Prostate gland (tissue), 2 donors: ENCODE results near the gene PDE4D. TPM values are rescaled to one million over a fixed set of nuclear protein-coding genes. Genes with fewer than 3 reads are reported as not detected.

ENCODE experiments used
- DNase-seq: peaks from one replicate; pipeline ENCODE4 v3.0.0-alpha.2; 2019; ENCODE audit warnings: low spot score
- H3K27ac ChIP-seq, 2 donors: fragments of 200-600 bp; sonication (generic); 2 replicates each; pipeline ENCODE4 v1.5.1; 2017 to 2019
- H3K27me3 ChIP-seq: fragments of 200-600 bp; sonication (generic); replicated peaks from 2 replicates; pipeline ENCODE4 v1.5.1; 2019; ENCODE audit not compliant: insufficient read depth
- H3K36me3 ChIP-seq, 2 donors: fragments of 200-600 bp; sonication (generic); 1 replicate in 1 of 2; 2 replicates in 1 of 2; pipeline versions ENCODE4 v1.5.1 to v1.8.1; 2017 to 2019
- H3K4me1 ChIP-seq: fragments of 200-600 bp; sonication (generic); replicated peaks from 2 replicates; pipeline ENCODE4 v1.5.1; 2019
- H3K4me3 ChIP-seq, 2 donors: fragments of 200-600 bp; sonication (generic); 2 replicates each; pipeline ENCODE4 v1.5.1; 2017 to 2019
- H3K9me3 ChIP-seq: fragments of 200-600 bp; sonication (generic); 2 replicates; pipeline ENCODE4 v1.5.1; 2017
- CTCF ChIP-seq, 4 experiments: fragments of 200-600 bp in 2 of 4; fragments of 450-650 bp in 2 of 4; sonication (generic) in 2 of 4; IDR thresholded peaks; 1 replicate in 3 of 4; 2 replicates in 1 of 4; pipeline ENCODE4 v1.5.1; 2016 to 2019; ENCODE audit warnings: antibody characterized with exemption in 4 of 4, mild to moderate bottlenecking in 2 of 4, moderate library complexity in 2 of 4
- POLR2A ChIP-seq: fragments of 450-650 bp; IDR thresholded peaks from one replicate; pipeline ENCODE4 v1.6.1; 2016; ENCODE audit warnings: antibody characterized with exemption, mild to moderate bottlenecking
- POLR2AphosphoS5 ChIP-seq: sonication (generic); formaldehyde crosslinking; IDR thresholded peaks from one replicate; pipeline ENCODE4 v1.6.1; 2017; ENCODE audit warnings: antibody characterized with exemption
- WGBS: methylation state at CpG from one replicate; pipeline ENCODE4 v1.1.5; 2018; 5-methylcytosine and 5-hydroxymethylcytosine counted together
- intact Hi-C: fragments of 100-400 bp; cut with DNase I; formaldehyde crosslinking; loops from one replicate; pipeline ENCODE4 v1.14.2; 2022
- total RNA-seq, 2 donors: library from RNA; depleted of rRNA; stranded (reverse); fragments of >200 nt; gene quantifications; one replicate each; pipeline ENCODE4 v1.1.0, GENCODE V29; 2016

Gene PDE4D
- total RNA-seq, 2 donors from 2014 or later, result 64.2 to 75.6 TPM

- no peak for DNase-seq
- intact Hi-C loops, result loop anchor here (10.0 kb wide), 1 partner anchor 482 kb away; no protein-coding TSS in a partner anchor
- H3K4me3 ChIP-seq, result no peak overlapping the region
- H3K4me1 ChIP-seq, result no peaks in the 10 kb centered on the region
- no peak overlapping the region for H3K27ac ChIP-seq
- no peaks in the 10 kb centered on the region for H3K9me3 ChIP-seq
- 91% methylated on average over 3 of the region's 3 CpGs for WGBS
- no peaks in the 10 kb centered on the region for H3K36me3 ChIP-seq
- H3K27me3 ChIP-seq, result no peaks in the 10 kb centered on the region
- TF ChIP-seq CTCF (IDR thresholded peaks at IDR 0.05) (no peak), POLR2A (no peak), POLR2AphosphoS5 (no peak)
Observed at GRCh38 chr5:59182760-59183159, 710.8 kb downstream of the PDE4D start.

- no peaks in the 10 kb centered on the region for H3K36me3 ChIP-seq
- WGBS, result 90% methylated on average over 2 of the region's 2 CpGs
- no peaks in the 10 kb centered on the region for H3K4me1 ChIP-seq
- no peak overlapping the region for H3K27ac ChIP-seq
- H3K9me3 ChIP-seq, result no peaks in the 10 kb centered on the region
- intact Hi-C loops, result loop anchor here (10.0 kb wide), 1 partner anchor 484 kb away; no protein-coding TSS in a partner anchor
- H3K27me3 ChIP-seq, result no peaks in the 10 kb centered on the region
- TF ChIP-seq CTCF (IDR thresholded peaks at IDR 0.05) (no peak), POLR2A (no peak), POLR2AphosphoS5 (no peak)
- no peak overlapping the region for H3K4me3 ChIP-seq
- no peak for DNase-seq
Observed at GRCh38 chr5:59180515-59180914, 713.0 kb downstream of the PDE4D start.

- intact Hi-C loops, result loop anchor here (5.0 to 10.0 kb wide), 2 partner anchors 142 to 485 kb away; no protein-coding TSS in a partner anchor
- H3K27me3 ChIP-seq, result no peaks in the 10 kb centered on the region
Observed at GRCh38 chr5:59179704-59180103, 713.8 kb downstream of the PDE4D start.

GRCh38 chr5:59178482-59178881 is 715.0 kb downstream of the PDE4D start:
- TF ChIP-seq CTCF (IDR thresholded peaks at IDR 0.05) (no peak), POLR2A (no peak), POLR2AphosphoS5 (no peak)
- Histone ChIP-seq H3K4me3 (no peak overlapping the region), H3K9me3 (no peaks in the 10 kb centered on the region), H3K36me3 (no peaks in the 10 kb centered on the region), H3K27me3 (no peaks in the 10 kb centered on the region), H3K27ac (no peak overlapping the region), H3K4me1 (no peaks in the 10 kb centered on the region)
- whole genome bisulfite sequencing, result 90% methylated on average over 1 of the region's 1 CpG
- intact Hi-C loops, result loop anchor here (5.0 kb wide), 1 partner anchor 141 kb away; no protein-coding TSS in a partner anchor
- DNase-seq, result no peak

More at GRCh38 chr5:59179704-59180103, 713.8 kb downstream of the PDE4D start:
- no peaks in the 10 kb centered on the region for H3K9me3 ChIP-seq
- H3K4me3 ChIP-seq, result no peak overlapping the region
- H3K27ac ChIP-seq, result no peak overlapping the region
- no peak for DNase-seq
- 74% methylated on average over 2 of the region's 2 CpGs for WGBS
- H3K36me3 ChIP-seq, result no peaks in the 10 kb centered on the region
- no peaks in the 10 kb centered on the region for H3K4me1 ChIP-seq
- TF ChIP-seq POLR2A, result no peak
- no peak for TF ChIP-seq POLR2AphosphoS5
- no peak for TF ChIP-seq CTCF (IDR thresholded peaks at IDR 0.05)

GRCh38 chr5:59178071-59178470 is 715.5 kb downstream of the PDE4D start:
- 63% methylated on average over 2 of the region's 2 CpGs for WGBS
- Histone ChIP-seq H3K27ac (no peak overlapping the region), H3K4me1 (no peaks in the 10 kb centered on the region), H3K4me3 (no peak overlapping the region), H3K27me3 (no peaks in the 10 kb centered on the region), H3K9me3 (no peaks in the 10 kb centered on the region), H3K36me3 (no peaks in the 10 kb centered on the region)
- TF ChIP-seq POLR2AphosphoS5 (no peak), CTCF (IDR thresholded peaks at IDR 0.05) (no peak), POLR2A (no peak)
- DNase-seq, result no peak
- intact Hi-C loops, result loop anchor here (5.0 kb wide), 1 partner anchor 141 kb away; no protein-coding TSS in a partner anchor
